ENCODE data around the gene HYAL3.

HYAL3 gene

DNA sequence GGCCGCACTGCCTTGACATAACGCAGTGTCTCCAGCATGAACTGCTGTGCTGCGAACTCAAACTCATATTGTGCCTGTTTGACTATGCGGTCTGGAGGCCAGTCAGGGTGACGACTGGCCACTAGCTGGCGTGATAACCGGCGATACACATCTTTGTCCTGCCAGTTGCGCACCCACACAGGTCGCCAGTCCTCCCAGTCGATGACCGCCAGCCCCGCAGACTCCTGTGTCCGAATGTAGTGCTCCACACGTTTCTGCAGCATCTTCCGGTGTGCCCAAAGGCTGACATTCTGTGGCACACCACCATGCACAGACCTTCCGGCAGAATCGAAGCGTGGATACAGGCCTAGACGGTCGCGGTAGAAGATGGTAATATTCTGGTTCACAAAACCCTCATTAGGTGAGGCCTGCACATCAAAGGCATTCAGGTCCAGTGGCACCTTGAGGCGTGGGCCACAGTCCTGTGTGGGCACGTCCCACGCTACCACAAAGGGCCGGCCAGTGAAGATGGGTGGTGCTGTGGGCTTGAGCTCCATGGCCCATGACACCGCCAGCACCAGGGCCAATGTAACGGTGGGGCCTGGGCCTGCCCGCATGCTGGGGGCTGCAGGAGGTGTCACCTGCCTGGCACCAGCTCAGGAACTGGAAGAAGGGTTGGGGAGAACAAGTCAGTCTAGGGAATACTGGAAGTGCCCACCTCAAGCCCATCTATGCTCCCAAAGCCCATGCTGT, 20.9 kb upstream of the HYAL3 start:
- H3K79me1 ChIP-seq (ENCODE audit: low read length), result peaks cover 29% of the 10 kb centered on the region
- H3K4me3 ChIP-seq (ENCODE audit: low read length), result peak overlapping the region; percentile 94
- H3K27ac ChIP-seq (ENCODE audit: low read depth, low read length), result no peak overlapping the region
- no peak overlapping the region for H3K18ac ChIP-seq (ENCODE audit: low read length)
- no peak overlapping the region for H2BK5ac ChIP-seq (ENCODE audit: low read length)
- H3K36me3 ChIP-seq (ENCODE audit: control insufficient read depth, insufficient read depth, low read length), result peaks cover 10% of the 10 kb centered on the region
- H2AK5ac ChIP-seq (ENCODE audit: low read length), result peak overlapping the region; percentile 76
- no peaks in the 10 kb centered on the region for H3K27me3 ChIP-seq (ENCODE audit: insufficient read depth, low read length, poor library complexity)
- no peak overlapping the region for H4K5ac ChIP-seq (ENCODE audit: low read length)
- H3K4ac ChIP-seq (ENCODE audit: low read depth, low read length), result no peak overlapping the region
- peaks cover 27% of the 10 kb centered on the region for H3K79me2 ChIP-seq (ENCODE audit: control insufficient read depth, insufficient read depth, low read length)
- peaks cover 14% of the 10 kb centered on the region for H3K4me1 ChIP-seq (ENCODE audit: control insufficient read depth, low read depth, low read length)
- H2BK15ac ChIP-seq (replicated peaks; ENCODE audit: low read depth), result no peak overlapping the region
- no peak overlapping the region for H4K8ac ChIP-seq (ENCODE audit: low read depth, low read length)
- peak overlapping the region; percentile 73 for H3K4me2 ChIP-seq (ENCODE audit: low read length)
- WGBS (ENCODE audit: extremely low coverage, insufficient coverage, low lambda C conversion rate), result no CpG with 5 or more reads among the region's 29 CpGs
- peak overlapping the region; percentile 94 for H3K9ac ChIP-seq (ENCODE audit: low read length)
- H2BK120ac ChIP-seq (ENCODE audit: low read depth, low read length), result no peak overlapping the region
- DNase-seq, result no peak
- peak overlapping the region; percentile 96 for H3K56ac ChIP-seq (ENCODE audit: low read length)
- peak overlapping the region; percentile 32 for H3K23ac ChIP-seq (ENCODE audit: low read length)

DNA sequence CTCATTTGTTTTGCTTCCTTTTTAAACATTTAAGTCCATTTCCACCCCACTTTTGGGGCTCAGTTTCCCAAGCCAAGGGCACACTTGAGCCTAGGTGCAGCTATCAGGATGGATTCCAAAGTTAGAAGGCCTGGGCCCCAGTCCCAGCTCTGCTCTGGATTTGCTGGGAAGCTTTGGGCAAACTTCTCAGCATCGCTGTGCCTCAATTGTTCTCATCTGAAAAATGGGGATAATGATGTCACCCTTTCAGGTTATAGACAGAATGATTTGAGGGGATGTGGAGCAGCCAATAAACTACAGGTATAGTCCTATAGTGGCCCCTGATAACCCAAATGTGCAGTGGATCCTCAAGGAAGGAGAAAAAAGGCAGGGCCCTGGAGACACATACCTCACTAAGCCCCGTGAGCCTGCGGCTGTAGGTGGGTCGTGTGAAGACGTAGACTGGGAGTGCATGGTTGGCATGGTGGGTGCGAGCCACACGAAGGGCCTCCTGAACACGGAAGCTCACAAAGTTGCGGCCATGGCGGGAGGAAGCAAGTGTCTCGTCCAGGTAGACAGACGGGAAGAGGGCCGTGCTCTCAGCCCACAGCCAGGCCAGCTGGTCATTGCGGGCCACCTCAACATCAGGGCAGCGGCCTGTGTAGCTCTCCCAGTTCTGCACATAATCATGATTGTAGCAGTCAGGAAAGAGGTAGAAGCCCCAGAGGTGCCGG, 20.1 kb upstream of the HYAL3 start:
- H3K27ac ChIP-seq (ENCODE audit: low read depth, low read length), result no peak overlapping the region

DNA sequence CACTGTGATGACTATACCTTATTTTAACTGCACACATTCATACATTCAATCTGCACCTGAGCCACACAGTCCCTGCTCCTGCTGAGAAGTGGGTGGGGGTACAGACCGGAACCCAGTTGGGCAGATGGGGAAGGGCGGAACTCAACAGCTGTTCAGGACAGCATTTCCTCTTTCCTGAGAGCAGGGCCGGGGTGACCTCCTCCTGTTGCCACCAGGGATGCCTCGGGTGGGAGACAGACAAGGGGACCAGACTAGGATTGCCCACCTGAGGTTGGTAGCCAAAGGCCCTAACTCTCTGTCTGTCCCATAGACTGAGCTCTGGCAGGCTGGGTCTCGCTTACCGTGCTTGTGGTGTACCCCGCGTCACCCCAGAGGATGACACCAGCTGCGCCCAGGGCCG, 19.4 kb upstream of the HYAL3 start:
- Histone ChIP-seq H3K4me1 (ENCODE audit: control insufficient read depth, low read depth, low read length) (peaks cover 21% of the 10 kb centered on the region), H3K27me3 (ENCODE audit: insufficient read depth, low read length, poor library complexity) (no peaks in the 10 kb centered on the region), H3K18ac (ENCODE audit: low read length) (no peak overlapping the region), H3K4me3 (ENCODE audit: low read length) (no peak overlapping the region), H4K8ac (ENCODE audit: low read depth, low read length) (no peak overlapping the region), H3K4me2 (ENCODE audit: low read length) (no peak overlapping the region), H3K79me2 (ENCODE audit: control insufficient read depth, insufficient read depth, low read length) (peaks cover 27% of the 10 kb centered on the region), H2AK5ac (ENCODE audit: low read length) (no peak overlapping the region), H3K79me1 (ENCODE audit: low read length) (peaks cover 29% of the 10 kb centered on the region), H2BK15ac (replicated peaks; ENCODE audit: low read depth) (no peak overlapping the region), H3K36me3 (ENCODE audit: control insufficient read depth, insufficient read depth, low read length) (peaks cover 10% of the 10 kb centered on the region), H4K5ac (ENCODE audit: low read length) (no peak overlapping the region), H3K27ac (ENCODE audit: low read depth, low read length) (no peak overlapping the region), H3K9ac (ENCODE audit: low read length) (no peak overlapping the region), H3K4ac (ENCODE audit: low read depth, low read length) (no peak overlapping the region), H2BK5ac (ENCODE audit: low read length) (no peak overlapping the region), H3K56ac (ENCODE audit: low read length) (no peak overlapping the region), H2BK120ac (ENCODE audit: low read depth, low read length) (no peak overlapping the region), H3K23ac (ENCODE audit: low read length) (no peak overlapping the region)
- WGBS (ENCODE audit: extremely low coverage, insufficient coverage, low lambda C conversion rate), result no CpG with 5 or more reads among the region's 10 CpGs
- DNase-seq, result no peak

More for the DNA sequence above, 20.1 kb upstream of the HYAL3 start:
- no peak overlapping the region for H4K8ac ChIP-seq (ENCODE audit: low read depth, low read length)
- peaks cover 10% of the 10 kb centered on the region for H3K36me3 ChIP-seq (ENCODE audit: control insufficient read depth, insufficient read depth, low read length)
- H2BK5ac ChIP-seq (ENCODE audit: low read length), result no peak overlapping the region
- no peak overlapping the region for H3K4me2 ChIP-seq (ENCODE audit: low read length)
- no peaks in the 10 kb centered on the region for H3K27me3 ChIP-seq (ENCODE audit: insufficient read depth, low read length, poor library complexity)
- H3K79me2 ChIP-seq (ENCODE audit: control insufficient read depth, insufficient read depth, low read length), result peaks cover 27% of the 10 kb centered on the region
- no peak overlapping the region for H3K23ac ChIP-seq (ENCODE audit: low read length)
- no peak overlapping the region for H2BK15ac ChIP-seq (replicated peaks; ENCODE audit: low read depth)
- H3K9ac ChIP-seq (ENCODE audit: low read length), result peak overlapping the region; percentile 94
- H3K4me1 ChIP-seq (ENCODE audit: control insufficient read depth, low read depth, low read length), result peaks cover 19% of the 10 kb centered on the region
- H3K79me1 ChIP-seq (ENCODE audit: low read length), result peaks cover 29% of the 10 kb centered on the region
- no peak overlapping the region for H4K5ac ChIP-seq (ENCODE audit: low read length)
- no CpG with 5 or more reads among the region's 16 CpGs for WGBS (ENCODE audit: extremely low coverage, insufficient coverage, low lambda C conversion rate)
- peak overlapping the region; percentile 96 for H3K56ac ChIP-seq (ENCODE audit: low read length)
- no peak overlapping the region for H3K4ac ChIP-seq (ENCODE audit: low read depth, low read length)
- no peak overlapping the region for H2AK5ac ChIP-seq (ENCODE audit: low read length)
- no peak overlapping the region for H3K18ac ChIP-seq (ENCODE audit: low read length)
- DNase-seq, result no peak
- H3K4me3 ChIP-seq (ENCODE audit: low read length), result no peak overlapping the region
- H2BK120ac ChIP-seq (ENCODE audit: low read depth, low read length), result no peak overlapping the region

DNA sequence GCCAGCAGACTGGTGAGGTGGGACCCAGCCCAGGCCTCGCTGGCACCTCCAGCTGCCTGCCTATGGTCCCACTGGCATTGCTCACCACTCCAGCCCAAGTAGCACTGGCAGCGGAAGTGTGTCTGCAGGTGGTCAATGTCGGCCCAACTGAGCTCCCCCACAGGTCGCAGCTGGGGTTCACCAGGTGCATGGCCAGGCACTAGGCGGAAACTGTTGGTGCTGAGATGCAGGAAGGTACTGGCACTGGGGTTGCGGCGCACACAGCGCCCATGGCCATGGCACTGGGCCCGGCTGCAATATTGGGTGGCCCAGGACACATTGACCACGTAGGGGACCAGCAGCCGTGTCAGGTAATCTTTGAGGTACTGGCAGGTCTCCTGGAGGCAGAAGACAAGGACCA, 19.0 kb upstream of the HYAL3 start:
- no peak overlapping the region for H2BK5ac ChIP-seq (ENCODE audit: low read length)
- H3K18ac ChIP-seq (ENCODE audit: low read length), result no peak overlapping the region
- H3K27ac ChIP-seq (ENCODE audit: low read depth, low read length), result no peak overlapping the region
- H2BK15ac ChIP-seq (replicated peaks; ENCODE audit: low read depth), result no peak overlapping the region
- no peak overlapping the region for H3K4me3 ChIP-seq (ENCODE audit: low read length)
- no peak overlapping the region for H2BK120ac ChIP-seq (ENCODE audit: low read depth, low read length)
- WGBS (ENCODE audit: extremely low coverage, insufficient coverage, low lambda C conversion rate), result no CpG with 5 or more reads among the region's 11 CpGs
- no peak overlapping the region for H3K4me2 ChIP-seq (ENCODE audit: low read length)
- H4K5ac ChIP-seq (ENCODE audit: low read length), result no peak overlapping the region
- peak overlapping the region; percentile 4 for H3K56ac ChIP-seq (ENCODE audit: low read length)
- H3K79me2 ChIP-seq (ENCODE audit: control insufficient read depth, insufficient read depth, low read length), result peaks cover 27% of the 10 kb centered on the region
- peaks cover 20% of the 10 kb centered on the region for H3K4me1 ChIP-seq (ENCODE audit: control insufficient read depth, low read depth, low read length)
- DNase-seq, result no peak
- H3K23ac ChIP-seq (ENCODE audit: low read length), result no peak overlapping the region
- H3K4ac ChIP-seq (ENCODE audit: low read depth, low read length), result no peak overlapping the region
- peaks cover 10% of the 10 kb centered on the region for H3K36me3 ChIP-seq (ENCODE audit: control insufficient read depth, insufficient read depth, low read length)
- no peak overlapping the region for H2AK5ac ChIP-seq (ENCODE audit: low read length)
- no peak overlapping the region for H4K8ac ChIP-seq (ENCODE audit: low read depth, low read length)
- H3K9ac ChIP-seq (ENCODE audit: low read length), result no peak overlapping the region
- H3K79me1 ChIP-seq (ENCODE audit: low read length), result peaks cover 29% of the 10 kb centered on the region
- no peaks in the 10 kb centered on the region for H3K27me3 ChIP-seq (ENCODE audit: insufficient read depth, low read length, poor library complexity)

DNA sequence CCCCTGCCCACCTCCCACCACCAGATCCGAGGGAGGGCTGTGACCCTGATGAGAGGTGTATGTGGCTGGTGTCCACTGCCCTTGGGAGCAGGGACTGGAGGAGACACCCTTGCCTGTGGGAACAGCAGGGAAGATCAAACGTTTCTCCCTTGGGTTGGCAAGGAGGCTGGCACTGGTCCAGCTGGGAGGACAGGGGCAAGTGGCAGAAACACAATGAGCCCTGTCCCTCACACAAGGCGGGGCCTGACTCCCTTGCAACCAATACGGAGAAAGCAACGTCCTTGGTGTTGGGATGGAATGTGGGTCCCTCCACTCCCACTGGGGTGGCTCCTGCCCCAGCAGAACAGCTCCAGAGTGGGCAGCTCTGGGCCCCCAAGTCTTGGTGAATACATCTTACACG, 18.1 kb upstream of the HYAL3 start:
- Histone ChIP-seq H3K18ac (ENCODE audit: low read length) (no peak overlapping the region), H3K79me2 (ENCODE audit: control insufficient read depth, insufficient read depth, low read length) (peaks cover 27% of the 10 kb centered on the region), H3K4me1 (ENCODE audit: control insufficient read depth, low read depth, low read length) (peaks cover 16% of the 10 kb centered on the region), H3K36me3 (ENCODE audit: control insufficient read depth, insufficient read depth, low read length) (peaks cover 10% of the 10 kb centered on the region), H2BK120ac (ENCODE audit: low read depth, low read length) (no peak overlapping the region), H3K79me1 (ENCODE audit: low read length) (peaks cover 29% of the 10 kb centered on the region), H2BK5ac (ENCODE audit: low read length) (no peak overlapping the region), H3K4ac (ENCODE audit: low read depth, low read length) (no peak overlapping the region), H4K5ac (ENCODE audit: low read length) (no peak overlapping the region), H3K4me3 (ENCODE audit: low read length) (no peak overlapping the region), H3K4me2 (ENCODE audit: low read length) (no peak overlapping the region), H2BK15ac (replicated peaks; ENCODE audit: low read depth) (no peak overlapping the region), H3K27ac (ENCODE audit: low read depth, low read length) (no peak overlapping the region), H3K56ac (ENCODE audit: low read length) (peak overlapping the region; percentile 44), H3K9ac (ENCODE audit: low read length) (peak overlapping the region; percentile 26), H2AK5ac (ENCODE audit: low read length) (no peak overlapping the region), H3K27me3 (ENCODE audit: insufficient read depth, low read length, poor library complexity) (no peaks in the 10 kb centered on the region), H4K8ac (ENCODE audit: low read depth, low read length) (no peak overlapping the region), H3K23ac (ENCODE audit: low read length) (no peak overlapping the region)
- no peak for DNase-seq
- no CpG with 5 or more reads among the region's 6 CpGs for WGBS (ENCODE audit: extremely low coverage, insufficient coverage, low lambda C conversion rate)

Data from mesendoderm (in vitro differentiated cells).